ENCODE measurements around the gene EVI5L.

DNA sequence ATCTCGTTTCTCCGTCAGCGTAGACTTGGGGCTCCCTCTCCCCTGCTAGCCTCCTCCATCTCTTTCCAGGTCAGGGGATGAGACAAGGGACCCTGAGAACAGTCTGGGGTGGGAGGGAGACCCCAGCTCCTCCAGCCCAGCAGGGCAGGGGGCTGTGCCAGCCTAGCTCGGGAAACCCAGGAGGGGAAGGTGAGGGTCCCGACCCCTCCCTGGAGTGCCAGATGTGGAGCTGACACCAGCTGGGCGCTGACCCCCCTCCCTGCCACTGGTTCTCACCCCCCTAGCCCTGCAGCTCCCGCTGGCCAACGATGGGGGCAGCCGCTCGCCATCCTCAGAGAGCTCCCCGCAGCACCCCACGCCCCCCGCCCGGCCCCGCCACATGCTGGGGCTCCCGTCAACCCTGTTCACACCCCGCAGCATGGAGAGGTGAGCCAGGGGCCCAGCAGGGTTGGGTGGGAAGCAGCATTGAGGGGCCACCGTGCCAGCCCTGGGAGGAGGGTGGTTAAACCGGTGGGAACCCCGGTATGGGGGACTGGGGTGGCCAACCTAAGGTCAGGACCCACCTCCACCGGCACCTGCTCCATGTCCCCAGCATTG lies 79.6 kb downstream of the EVI5L start:
- TF ChIP-seq, protein P1, sequence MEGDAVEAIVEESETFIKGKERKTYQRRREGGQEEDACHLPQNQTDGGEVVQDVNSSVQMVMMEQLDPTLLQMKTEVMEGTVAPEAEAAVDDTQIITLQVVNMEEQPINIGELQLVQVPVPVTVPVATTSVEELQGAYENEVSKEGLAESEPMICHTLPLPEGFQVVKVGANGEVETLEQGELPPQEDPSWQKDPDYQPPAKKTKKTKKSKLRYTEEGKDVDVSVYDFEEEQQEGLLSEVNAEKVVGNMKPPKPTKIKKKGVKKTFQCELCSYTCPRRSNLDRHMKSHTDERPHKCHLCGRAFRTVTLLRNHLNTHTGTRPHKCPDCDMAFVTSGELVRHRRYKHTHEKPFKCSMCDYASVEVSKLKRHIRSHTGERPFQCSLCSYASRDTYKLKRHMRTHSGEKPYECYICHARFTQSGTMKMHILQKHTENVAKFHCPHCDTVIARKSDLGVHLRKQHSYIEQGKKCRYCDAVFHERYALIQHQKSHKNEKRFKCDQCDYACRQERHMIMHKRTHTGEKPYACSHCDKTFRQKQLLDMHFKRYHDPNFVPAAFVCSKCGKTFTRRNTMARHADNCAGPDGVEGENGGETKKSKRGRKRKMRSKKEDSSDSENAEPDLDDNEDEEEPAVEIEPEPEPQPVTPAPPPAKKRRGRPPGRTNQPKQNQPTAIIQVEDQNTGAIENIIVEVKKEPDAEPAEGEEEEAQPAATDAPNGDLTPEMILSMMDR (IDR thresholded peaks at IDR 0.05) = no peak
- no peak for TF ChIP-seq POLR2A (IDR thresholded peaks at IDR 0.05)
